Smooth muscle cell (in vitro differentiated cells): ENCODE measurements around the gene SORCS3. TPM values are rescaled to one million over a fixed set of nuclear protein-coding genes. Genes with fewer than 3 reads are reported as not detected.
A peak's percentile ranks its signal among the peaks of the same experiment; 100 is the strongest.

Experiments
- DNase-seq: peaks from one replicate; lab custom pipeline; 2025; ENCODE audit not compliant: unreplicated experiment; lab: John Stamatoyannopoulos, UW
- H2AFZ ChIP-seq: fragments of 200-600 bp; sonication (generic); 2 replicates; pipeline ENCODE4 v1.6.0; 2016; ENCODE audit warnings: antibody characterized with exemption, low read depth, mild to moderate bottlenecking
- H3F3A ChIP-seq: fragments of 200-600 bp; sonication (generic); 2 replicates; pipeline ENCODE4 v1.6.0; 2017; ENCODE audit warnings: antibody characterized with exemption, low read depth
- H3K27ac ChIP-seq: fragments of 200-600 bp; sonication (generic); 2 replicates; pipeline ENCODE4 v1.5.1; 2016; ENCODE audit warnings: low read depth, mild to moderate bottlenecking
- H3K27me3 ChIP-seq: fragments of 200-600 bp; sonication (generic); 2 replicates; pipeline ENCODE4 v1.6.1; 2016; ENCODE audit warnings: low read depth, mild to moderate bottlenecking
- H3K36me3 ChIP-seq: fragments of 200-600 bp; sonication (generic); 2 replicates; pipeline ENCODE4 v1.5.1; 2016; ENCODE audit warnings: low read depth
- H3K4me1 ChIP-seq: fragments of 200-600 bp; sonication (generic); 2 replicates; pipeline ENCODE4 v1.5.1; 2016; ENCODE audit warnings: low read depth
- H3K4me2 ChIP-seq: fragments of 200-600 bp; sonication (generic); 2 replicates; pipeline ENCODE4 v1.6.0; 2016; ENCODE audit warnings: mild to moderate bottlenecking
- H3K4me3 ChIP-seq: fragments of 200-600 bp; sonication (generic); 2 replicates; pipeline ENCODE4 v1.5.1; 2016; ENCODE audit warnings: mild to moderate bottlenecking
- H3K79me2 ChIP-seq: fragments of 200-600 bp; sonication (generic); 2 replicates; pipeline ENCODE4 v1.6.0; 2016; ENCODE audit warnings: low read depth, mild to moderate bottlenecking
- H3K9ac ChIP-seq: fragments of 200-600 bp; sonication (generic); 2 replicates; pipeline ENCODE4 v1.6.0; 2016; ENCODE audit warnings: low read depth
- H3K9me3 ChIP-seq: fragments of 200-600 bp; sonication (generic); replicated peaks from 2 replicates; pipeline ENCODE4 v1.5.1; 2016; ENCODE audit warnings: low read depth
- H4K20me1 ChIP-seq: fragments of 200-600 bp; sonication (generic); 2 replicates; pipeline ENCODE4 v1.6.0; 2016; ENCODE audit warnings: low read depth
- CTCF ChIP-seq: fragments of 200-600 bp; sonication (generic); IDR thresholded peaks from 2 replicates; pipeline ENCODE4 v1.5.1; 2017; ENCODE audit warnings: borderline replicate concordance, mild to moderate bottlenecking, antibody characterized with exemption; ENCODE audit not compliant: insufficient read depth, poor library complexity, severe bottlenecking
- WGBS: methylation state at CpG from one replicate; pipeline ENCODE4 v1.1.7; 2016; ENCODE audit warnings: low lambda C conversion rate; 5-methylcytosine and 5-hydroxymethylcytosine counted together
- polyA plus RNA-seq: library from polyadenylated mRNA; unstranded; fragments of >200 nt; fragmentation: Nextera tagmentation; extraction: Ambion mirVana; gene quantifications from 2 replicates; pipeline ENCODE4 v1.2.1, GENCODE V29; 2016
- total RNA-seq: library from RNA; depleted of rRNA; stranded (reverse); fragments of >200 nt; gene quantifications from 2 replicates; pipeline ENCODE4 v1.2.3, GENCODE V29; 2014

Gene SORCS3
- total and polyA plus RNA-seq, 2 experiments from 2014 or later, result not detected

GRCh38 chr10:104638861-104639589, 2.1 kb upstream of the SORCS3 start:
- no peak for DNase-seq
- Histone ChIP-seq H2AFZ (no peak overlapping the region), H3K9me3 (no peaks in the 10 kb centered on the region), H4K20me1 (no peaks in the 10 kb centered on the region), H3K27ac (no peak overlapping the region), H3K4me3 (peak overlapping the region; percentile 37), H3K27me3 (peaks cover 97% of the 10 kb centered on the region), H3K4me1 (peaks cover 16% of the 10 kb centered on the region), H3K79me2 (no peaks in the 10 kb centered on the region), H3F3A (no peaks in the 10 kb centered on the region), H3K36me3 (no peaks in the 10 kb centered on the region), H3K9ac (no peak overlapping the region), H3K4me2 (peak overlapping the region; percentile 80)
- WGBS, result 3% methylated on average over 39 of the region's 42 CpGs
- TF ChIP-seq CTCF, result peak; percentile 56

- no peak overlapping the region for H3K9ac ChIP-seq
- no peak for TF ChIP-seq CTCF
- no peak overlapping the region for H2AFZ ChIP-seq
- no peaks in the 10 kb centered on the region for H3K9me3 ChIP-seq
- H3K79me2 ChIP-seq, result no peaks in the 10 kb centered on the region
- H3F3A ChIP-seq, result no peaks in the 10 kb centered on the region
- DNase-seq, result no peak
- no peaks in the 10 kb centered on the region for H4K20me1 ChIP-seq
- H3K4me2 ChIP-seq, result peak overlapping the region; percentile 80
- WGBS, result 3% methylated on average over 33 of the region's 40 CpGs
- H3K27me3 ChIP-seq, result peaks cover 97% of the 10 kb centered on the region
- H3K4me1 ChIP-seq, result peaks cover 16% of the 10 kb centered on the region
- peak overlapping the region; percentile 37 for H3K4me3 ChIP-seq
- no peak overlapping the region for H3K27ac ChIP-seq
- no peaks in the 10 kb centered on the region for H3K36me3 ChIP-seq
Observed at GRCh38 chr10:104639590-104640338, 1.3 kb upstream of the SORCS3 start.

DNA sequence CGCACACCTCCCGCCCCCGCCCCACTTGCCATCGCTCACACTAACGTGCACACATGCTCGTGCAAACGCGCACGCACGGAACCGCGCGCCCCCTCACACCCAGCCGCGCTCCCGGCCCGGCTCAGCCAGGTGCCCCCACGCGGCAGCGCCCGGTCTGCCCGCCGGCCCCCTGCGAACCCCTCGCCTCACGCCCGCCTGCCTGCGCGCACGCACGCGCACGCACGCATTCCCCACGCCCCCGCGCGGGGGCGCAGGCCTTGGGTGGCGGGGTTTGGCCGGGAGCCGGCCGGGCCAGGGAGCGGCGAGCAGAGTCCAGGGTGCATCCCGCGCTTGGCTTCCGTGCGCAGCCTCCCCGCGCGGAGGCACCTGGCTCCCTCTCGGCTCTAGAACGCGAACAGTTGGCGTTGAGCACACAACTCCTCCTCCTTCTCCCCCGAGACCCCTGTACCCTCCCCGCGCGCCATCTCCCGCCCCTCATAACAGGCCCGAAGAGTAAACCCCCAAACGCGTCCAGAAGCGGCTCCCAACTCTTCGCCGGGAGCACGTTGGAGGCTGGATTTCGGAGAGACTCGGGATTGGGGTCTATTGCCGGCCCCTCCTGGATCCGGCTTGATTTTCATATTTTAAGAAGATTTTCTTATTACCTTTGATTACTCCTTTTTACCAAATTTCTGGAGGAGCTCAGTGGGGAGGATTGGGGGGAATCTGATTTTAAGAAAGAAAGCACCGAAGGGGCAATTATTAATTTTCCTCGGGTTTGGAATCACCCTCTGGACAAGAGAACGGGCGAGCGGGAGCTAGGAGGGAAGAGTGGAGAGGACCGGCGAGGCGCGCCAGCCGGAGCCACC, 527 bp upstream of the SORCS3 start:
- Histone ChIP-seq H3K9ac (no peak overlapping the region), H3K9me3 (no peaks in the 10 kb centered on the region), H3K36me3 (no peaks in the 10 kb centered on the region), H3F3A (no peaks in the 10 kb centered on the region), H3K4me1 (peaks cover 16% of the 10 kb centered on the region), H4K20me1 (no peaks in the 10 kb centered on the region), H2AFZ (no peak overlapping the region), H3K27me3 (peaks cover 97% of the 10 kb centered on the region), H3K4me2 (peak overlapping the region; percentile 80), H3K27ac (no peak overlapping the region), H3K4me3 (peak overlapping the region; percentile 37), H3K79me2 (no peaks in the 10 kb centered on the region)
- under 1% methylated on average over 67 of the region's 82 CpGs for WGBS
- DNase-seq, result no peak
- no peak for TF ChIP-seq CTCF
